GM12801 (cell line): ENCODE data around the gene RPRD1A.

Experiments
- TF ChIP-seq, protein P1 (sequence below): IDR thresholded peaks from one replicate; pipeline ENCODE4 v1.5.1; 2011; ENCODE audit warnings: control low read depth; ENCODE audit not compliant: insufficient read length; ENCODE audit errors: extremely low read depth

RPRD1A gene, protein sequence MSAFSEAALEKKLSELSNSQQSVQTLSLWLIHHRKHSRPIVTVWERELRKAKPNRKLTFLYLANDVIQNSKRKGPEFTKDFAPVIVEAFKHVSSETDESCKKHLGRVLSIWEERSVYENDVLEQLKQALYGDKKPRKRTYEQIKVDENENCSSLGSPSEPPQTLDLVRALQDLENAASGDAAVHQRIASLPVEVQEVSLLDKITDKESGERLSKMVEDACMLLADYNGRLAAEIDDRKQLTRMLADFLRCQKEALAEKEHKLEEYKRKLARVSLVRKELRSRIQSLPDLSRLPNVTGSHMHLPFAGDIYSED

DNA sequence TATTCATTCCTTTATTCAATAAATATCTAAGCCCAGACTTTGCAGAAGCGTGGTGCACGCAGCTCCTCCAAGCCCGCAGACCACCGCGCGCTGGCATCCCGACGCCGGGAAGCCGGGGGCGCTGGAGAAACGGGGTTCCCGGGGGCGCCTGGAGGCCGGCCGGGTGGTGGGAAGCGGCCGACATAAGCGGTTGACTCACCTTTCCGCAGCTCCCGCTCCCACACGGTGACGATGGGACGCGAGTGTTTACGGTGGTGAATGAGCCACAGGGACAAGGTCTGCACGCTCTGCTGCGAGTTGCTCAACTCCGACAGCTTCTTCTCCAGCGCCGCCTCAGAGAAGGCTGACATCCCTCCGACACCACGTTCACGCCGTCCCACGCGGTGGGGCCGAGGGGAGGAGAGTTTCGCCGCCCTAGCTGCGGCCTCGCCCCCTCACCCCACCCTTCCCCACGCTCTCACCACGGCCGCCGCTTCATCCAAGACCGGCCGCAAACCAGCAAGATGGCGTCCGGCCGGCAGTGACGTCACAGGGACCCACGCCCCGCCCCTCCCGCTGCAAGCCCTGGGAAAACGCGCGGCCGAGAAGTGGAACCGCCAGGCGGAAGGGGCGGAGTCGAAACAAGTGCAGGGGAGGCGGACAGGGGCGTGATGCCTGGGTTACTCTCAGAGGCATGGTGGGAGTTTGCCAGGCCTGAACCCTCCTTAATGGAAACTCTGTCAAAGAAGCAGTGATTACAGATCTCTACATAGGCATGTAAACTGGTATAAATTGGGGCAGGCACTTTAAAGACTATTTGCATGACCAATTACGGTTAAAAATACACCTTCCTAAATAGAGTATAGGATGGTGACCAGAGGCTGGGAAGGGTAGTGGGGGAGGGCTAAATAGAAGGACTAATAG lies at the start of gene RPRD1A:
RPRD1A (minus strand) TSS at position 505 of the 903 bp plus-strand sequence; CDS start at position 350, 155 bp downstream.
- TF ChIP-seq, protein P1, sequence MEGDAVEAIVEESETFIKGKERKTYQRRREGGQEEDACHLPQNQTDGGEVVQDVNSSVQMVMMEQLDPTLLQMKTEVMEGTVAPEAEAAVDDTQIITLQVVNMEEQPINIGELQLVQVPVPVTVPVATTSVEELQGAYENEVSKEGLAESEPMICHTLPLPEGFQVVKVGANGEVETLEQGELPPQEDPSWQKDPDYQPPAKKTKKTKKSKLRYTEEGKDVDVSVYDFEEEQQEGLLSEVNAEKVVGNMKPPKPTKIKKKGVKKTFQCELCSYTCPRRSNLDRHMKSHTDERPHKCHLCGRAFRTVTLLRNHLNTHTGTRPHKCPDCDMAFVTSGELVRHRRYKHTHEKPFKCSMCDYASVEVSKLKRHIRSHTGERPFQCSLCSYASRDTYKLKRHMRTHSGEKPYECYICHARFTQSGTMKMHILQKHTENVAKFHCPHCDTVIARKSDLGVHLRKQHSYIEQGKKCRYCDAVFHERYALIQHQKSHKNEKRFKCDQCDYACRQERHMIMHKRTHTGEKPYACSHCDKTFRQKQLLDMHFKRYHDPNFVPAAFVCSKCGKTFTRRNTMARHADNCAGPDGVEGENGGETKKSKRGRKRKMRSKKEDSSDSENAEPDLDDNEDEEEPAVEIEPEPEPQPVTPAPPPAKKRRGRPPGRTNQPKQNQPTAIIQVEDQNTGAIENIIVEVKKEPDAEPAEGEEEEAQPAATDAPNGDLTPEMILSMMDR: no peak

DNA sequence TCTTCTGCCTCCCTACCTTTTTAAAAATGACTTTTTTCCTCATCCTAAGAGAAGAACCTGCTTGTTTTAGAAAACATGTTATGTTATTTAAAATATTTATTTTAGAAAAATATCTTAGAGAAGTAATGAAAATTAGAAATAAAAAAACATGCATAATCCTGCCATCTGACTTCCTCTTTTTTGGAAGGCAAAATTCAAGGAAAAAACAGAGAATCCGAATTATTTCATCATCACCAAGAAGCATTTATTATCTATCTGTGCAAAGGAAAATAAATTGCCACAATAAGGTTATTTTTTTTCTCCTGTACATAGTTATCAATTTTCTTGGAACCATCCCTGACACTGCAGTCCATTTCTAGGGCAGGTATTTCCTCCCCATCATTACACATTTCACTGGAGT lies 47.4 kb upstream of the RPRD1A start:
- TF ChIP-seq, protein P1: no peak

DNA sequence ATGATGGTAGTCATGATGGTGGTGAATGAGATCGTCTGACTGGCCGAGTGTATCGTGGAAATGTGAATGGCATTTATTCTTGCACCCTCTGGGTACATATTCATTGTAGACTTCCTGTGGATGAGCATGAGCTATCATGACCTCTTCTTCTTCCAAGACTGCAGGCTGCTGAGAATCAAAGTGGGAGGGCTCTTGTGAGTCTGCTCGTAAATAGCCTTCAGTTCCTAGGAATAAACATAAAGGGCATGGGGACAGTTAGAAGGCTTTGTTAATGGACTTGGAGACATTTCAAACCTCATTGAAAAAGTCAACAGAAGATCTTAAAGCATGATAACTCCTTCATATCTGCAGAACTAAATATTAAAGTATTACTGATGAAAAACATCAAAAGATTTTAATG lies 46.9 kb upstream of the RPRD1A start:
- TF ChIP-seq, protein P1: no peak

DNA sequence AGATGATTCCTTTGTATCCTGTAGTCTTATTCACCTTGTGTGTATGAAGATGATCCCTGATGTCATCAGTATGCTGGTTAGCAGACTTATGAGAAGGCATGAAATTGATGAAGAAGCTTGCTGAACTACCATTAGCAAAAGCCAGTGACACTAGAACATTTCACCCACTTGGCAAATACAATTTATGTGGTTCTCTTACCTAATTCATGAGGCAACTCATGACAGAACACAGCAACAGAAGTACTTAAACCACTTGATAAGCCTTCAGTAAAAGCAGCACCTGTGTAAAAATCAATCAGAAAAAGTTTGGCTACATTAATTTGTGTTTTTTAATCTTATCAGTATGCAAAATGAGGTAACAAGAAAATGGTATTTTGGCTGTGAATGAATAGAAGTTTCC lies 44.9 kb upstream of the RPRD1A start:
- TF ChIP-seq, protein P1: no peak

DNA sequence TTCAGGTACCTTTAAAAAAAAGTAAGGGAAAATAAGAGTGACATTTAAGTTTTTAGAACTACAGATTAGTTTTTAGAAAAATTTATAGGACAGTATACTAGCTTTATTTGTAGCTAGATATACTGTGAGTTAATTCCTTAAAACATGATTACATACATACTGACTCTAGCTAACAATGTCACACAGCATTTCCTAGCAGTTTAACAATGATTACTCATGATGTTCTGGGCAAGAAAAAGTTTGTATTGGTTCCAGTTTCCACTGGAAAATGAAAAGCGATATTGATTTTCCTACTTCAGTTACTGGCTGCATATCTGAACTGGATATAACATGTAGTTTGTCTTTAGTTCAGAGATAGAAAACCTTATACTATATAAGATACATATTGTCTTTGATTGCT lies 42.4 kb upstream of the RPRD1A start:
- TF ChIP-seq, protein P1: no peak

DNA sequence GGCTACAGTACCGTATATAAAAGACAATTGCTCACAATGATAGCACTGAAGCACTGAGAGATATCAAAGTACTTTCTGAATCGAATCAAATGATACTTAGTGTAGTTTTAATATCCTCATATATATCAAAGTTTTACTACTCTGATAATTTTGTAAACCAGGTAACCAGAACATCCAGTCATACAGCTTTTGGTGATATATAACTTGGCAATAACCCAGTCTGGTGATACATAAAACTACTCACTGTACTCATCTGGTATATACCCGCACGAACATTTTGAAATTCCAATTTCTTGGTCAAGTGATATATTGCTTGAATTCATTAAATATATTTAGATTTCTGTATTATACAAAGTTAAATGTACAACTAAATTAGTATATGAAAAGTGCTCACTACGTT lies 41.2 kb upstream of the RPRD1A start:
- TF ChIP-seq, protein P1: no peak

DNA sequence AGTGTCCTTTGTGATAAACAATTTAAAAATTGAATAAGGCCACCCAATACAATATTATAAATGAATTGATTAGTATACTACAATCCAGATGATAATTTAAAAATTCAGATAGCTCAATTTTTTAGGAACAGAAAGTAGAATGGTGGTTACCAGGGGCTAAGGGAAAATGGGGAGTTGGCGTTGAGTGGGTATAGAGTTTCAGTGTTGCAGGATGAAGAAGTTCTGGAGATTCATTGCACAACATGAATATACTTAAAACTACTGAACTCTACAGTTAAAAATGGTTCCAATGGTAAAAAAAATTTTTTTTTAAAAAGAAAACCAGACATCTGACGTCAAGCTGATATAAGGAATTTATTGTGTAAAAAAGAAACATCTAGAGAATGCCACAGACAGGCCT lies 40.8 kb upstream of the RPRD1A start:
- TF ChIP-seq, protein P1: no peak
